Measurements from ENCODE around the gene TENT5C. TPM values are rescaled to one million over a fixed set of nuclear protein-coding genes. Genes with fewer than 3 reads are reported as not detected.

TENT5C gene
- total RNA-seq, 4 donors from 2014 or later, result 0.27 to 2.8 (median 1.3) TPM

- no peaks in the 10 kb centered on the region for H3K4me1 ChIP-seq
- WGBS, 2 donors, result 84 to 89% methylated on average over 3 of the region's 3 CpGs
- no peak overlapping the region for H3K4me3 ChIP-seq
- no peaks in the 10 kb centered on the region for H3K9me3 ChIP-seq
- H3K27me3 ChIP-seq, result peaks cover 0 to 5% (median 0%) of the 10 kb centered on the region in 4 donors
- intact Hi-C loops (cut with DNase I), result no loop called here
- no peak overlapping the region for H3K27ac ChIP-seq
- H3K36me3 ChIP-seq, result no peaks in the 10 kb centered on the region
- no peak for DNase-seq
- TF ChIP-seq, protein P1, sequence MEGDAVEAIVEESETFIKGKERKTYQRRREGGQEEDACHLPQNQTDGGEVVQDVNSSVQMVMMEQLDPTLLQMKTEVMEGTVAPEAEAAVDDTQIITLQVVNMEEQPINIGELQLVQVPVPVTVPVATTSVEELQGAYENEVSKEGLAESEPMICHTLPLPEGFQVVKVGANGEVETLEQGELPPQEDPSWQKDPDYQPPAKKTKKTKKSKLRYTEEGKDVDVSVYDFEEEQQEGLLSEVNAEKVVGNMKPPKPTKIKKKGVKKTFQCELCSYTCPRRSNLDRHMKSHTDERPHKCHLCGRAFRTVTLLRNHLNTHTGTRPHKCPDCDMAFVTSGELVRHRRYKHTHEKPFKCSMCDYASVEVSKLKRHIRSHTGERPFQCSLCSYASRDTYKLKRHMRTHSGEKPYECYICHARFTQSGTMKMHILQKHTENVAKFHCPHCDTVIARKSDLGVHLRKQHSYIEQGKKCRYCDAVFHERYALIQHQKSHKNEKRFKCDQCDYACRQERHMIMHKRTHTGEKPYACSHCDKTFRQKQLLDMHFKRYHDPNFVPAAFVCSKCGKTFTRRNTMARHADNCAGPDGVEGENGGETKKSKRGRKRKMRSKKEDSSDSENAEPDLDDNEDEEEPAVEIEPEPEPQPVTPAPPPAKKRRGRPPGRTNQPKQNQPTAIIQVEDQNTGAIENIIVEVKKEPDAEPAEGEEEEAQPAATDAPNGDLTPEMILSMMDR (IDR thresholded peaks at IDR 0.05), result no peak
- TF ChIP-seq POLR2A (IDR thresholded peaks at IDR 0.05), result no peak
Observed at GRCh38 chr1:117635805-117636204, 30.0 kb downstream of the TENT5C start.

DNA sequence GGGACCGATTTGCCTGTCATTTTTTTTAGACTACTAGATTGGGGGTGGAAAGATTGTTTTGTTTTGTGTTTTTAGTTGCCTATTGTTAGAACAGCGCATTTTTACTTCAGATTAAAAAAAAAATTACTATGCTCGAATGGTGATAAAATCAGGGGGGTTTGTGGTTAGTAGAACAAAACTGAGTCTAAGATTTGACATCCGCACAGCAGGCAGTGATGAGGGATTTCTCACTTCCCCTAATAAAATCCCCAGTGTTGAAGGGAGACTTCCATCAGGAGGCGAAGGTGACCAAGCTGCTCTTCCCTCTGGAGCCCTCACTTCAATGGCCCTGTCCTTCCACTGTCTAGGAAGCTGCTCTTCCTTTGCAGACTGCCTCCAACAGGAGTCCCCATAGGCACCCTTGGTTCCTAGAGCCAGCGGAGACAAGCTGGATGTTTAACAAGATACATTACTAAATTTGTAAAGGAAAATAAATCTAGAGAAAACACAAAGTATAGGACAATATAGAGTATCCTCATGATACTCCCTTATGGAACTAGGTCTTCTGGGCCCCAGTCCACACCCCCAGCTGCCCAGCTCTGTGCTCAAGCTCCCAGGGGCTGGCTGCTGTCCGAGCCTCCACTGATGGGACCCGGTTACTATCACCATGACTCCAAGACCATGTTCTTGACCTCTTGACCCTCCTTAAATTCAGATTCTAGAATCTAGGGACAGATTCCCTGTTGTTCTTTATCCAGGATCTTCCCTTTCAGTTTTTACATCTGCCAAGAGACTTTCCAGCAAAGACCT lies 31.0 kb downstream of the TENT5C start:
- no peak overlapping the region for H3K4me3 ChIP-seq
- TF ChIP-seq, protein P1 (IDR thresholded peaks at IDR 0.05), result no peak
- intact Hi-C loops (cut with DNase I), result no loop called here
- H3K4me1 ChIP-seq, result no peaks in the 10 kb centered on the region
- no peak overlapping the region for H3K27ac ChIP-seq
- no peaks in the 10 kb centered on the region for H3K9me3 ChIP-seq
- WGBS, 2 donors, result 80 to 89% methylated on average over 8 of the region's 8 CpGs
- no peak for DNase-seq
- peaks cover 0 to 3% (median 0%) of the 10 kb centered on the region in 4 donors for H3K27me3 ChIP-seq
- no peaks in the 10 kb centered on the region for H3K36me3 ChIP-seq

- Histone ChIP-seq H3K4me3 (no peak overlapping the region), H3K4me1 (no peaks in the 10 kb centered on the region), H3K27me3 (peaks cover 0 to 6% (median 0%) of the 10 kb centered on the region in 4 donors), H3K36me3 (no peaks in the 10 kb centered on the region), H3K9me3 (no peaks in the 10 kb centered on the region), H3K27ac (no peak overlapping the region)
- no peak for TF ChIP-seq POLR2A (IDR thresholded peaks at IDR 0.05)
- TF ChIP-seq, protein P1 (IDR thresholded peaks at IDR 0.05), result no peak
- DNase-seq, result no peak
- intact Hi-C loops (cut with DNase I), result no loop called here
- 0% methylated on average over 1 of the region's 1 CpG; no CpG with 5 or more reads in 1 of the 2 donors for WGBS, 2 donors
Observed at GRCh38 chr1:117638141-117638540, 32.3 kb downstream of the TENT5C start.

- Histone ChIP-seq H3K36me3 (no peaks in the 10 kb centered on the region), H3K27ac (no peak overlapping the region), H3K4me3 (no peak overlapping the region), H3K9me3 (no peaks in the 10 kb centered on the region), H3K4me1 (no peaks in the 10 kb centered on the region), H3K27me3 (peaks cover 0 to 6% (median 0%) of the 10 kb centered on the region in 4 donors)
- 71 to 77% methylated on average over 4 of the region's 4 CpGs for WGBS, 2 donors
- TF ChIP-seq, protein P1 (IDR thresholded peaks at IDR 0.05), result no peak
- TF ChIP-seq POLR2A (IDR thresholded peaks at IDR 0.05), result no peak
- intact Hi-C loops (cut with DNase I), result no loop called here
- DNase-seq, result no peak
Observed at GRCh38 chr1:117638759-117639158, 32.9 kb downstream of the TENT5C start.

DNA sequence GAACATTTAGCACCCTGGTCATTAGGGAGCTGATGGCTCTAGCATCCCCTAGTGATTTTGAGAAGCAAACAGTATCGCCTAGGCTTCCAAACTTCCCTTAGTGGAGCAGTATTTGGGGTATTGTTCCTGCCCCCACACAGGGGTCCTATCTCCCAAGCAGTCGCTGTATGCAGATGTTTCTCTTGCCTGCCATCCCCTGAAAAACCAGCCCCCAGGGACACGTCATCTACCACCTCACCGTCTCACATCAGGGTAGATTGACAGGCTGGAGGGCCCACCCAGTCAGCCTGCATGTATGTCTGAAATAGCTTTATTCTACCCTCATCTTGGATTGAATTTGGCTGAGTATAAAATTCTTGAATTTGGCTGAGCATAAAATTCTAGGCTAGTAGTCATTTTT lies 33.9 kb downstream of the TENT5C start:
- Histone ChIP-seq H3K27ac (no peak overlapping the region), H3K27me3 (peaks cover 0 to 6% (median 0%) of the 10 kb centered on the region in 4 donors), H3K36me3 (no peaks in the 10 kb centered on the region), H3K4me1 (no peaks in the 10 kb centered on the region), H3K9me3 (no peaks in the 10 kb centered on the region), H3K4me3 (no peak overlapping the region)
- 76 to 85% methylated on average over 4 of the region's 4 CpGs for WGBS, 2 donors
- TF ChIP-seq, protein P1 (IDR thresholded peaks at IDR 0.05), result no peak
- no peak for TF ChIP-seq POLR2A (IDR thresholded peaks at IDR 0.05)
- DNase-seq, result no peak
- intact Hi-C loops (cut with DNase I), result no loop called here
